Left ventricle myocardium inferior (tissue), 1 donor: ENCODE data around the gene TPRG1. TPM values are rescaled to one million over a fixed set of nuclear protein-coding genes. Genes with fewer than 3 reads are reported as not detected.

Experiments
- DNase-seq: peaks from one replicate; pipeline ENCODE4 v3.0.0-alpha.2; 2020
- H3K27ac ChIP-seq: fragments of 200-600 bp; replicated peaks from 2 replicates; pipeline ENCODE4 v1.8.0; 2021
- H3K27me3 ChIP-seq: fragments of 200-600 bp; 2 replicates; pipeline ENCODE4 v1.8.0; 2021; ENCODE audit warnings: low read depth
- H3K36me3 ChIP-seq: fragments of 200-600 bp; 2 replicates; pipeline ENCODE4 v1.8.0; 2021
- H3K4me1 ChIP-seq: fragments of 200-600 bp; 2 replicates; pipeline ENCODE4 v1.8.0; 2021
- H3K4me3 ChIP-seq: fragments of 200-600 bp; 2 replicates; pipeline ENCODE4 v1.8.0; 2021; ENCODE audit warnings: mild to moderate bottlenecking, moderate library complexity
- H3K9me3 ChIP-seq: fragments of 200-600 bp; replicated peaks from 2 replicates; pipeline ENCODE4 v1.8.0; 2021
- intact Hi-C: fragments of 100-400 bp; cut with micrococcal nuclease; formaldehyde crosslinking; loops from one replicate; pipeline ENCODE4 v1.11.0; 2022
- total RNA-seq: library from RNA; stranded (reverse); fragmentation: NEBNext Ultra II Directional; extraction: Animal tissue kit (Norgen Biotek cat#: 25700); gene quantifications from one replicate; pipeline ENCODE4 v1.2.1, GENCODE V29; 2021
- TF ChIP-seq, protein P1 (sequence below): fragments of 200-600 bp; IDR thresholded peaks from 2 replicates; pipeline ENCODE4 v1.8.0; 2021; ENCODE audit warnings: antibody characterized with exemption, mild to moderate bottlenecking, borderline replicate concordance
- donor health status: DM: no; HTN: yes; CAD: no; lungs with severe emphysema.

TPRG1 gene
- total RNA-seq, 1 donor from 2014 or later: 1.5 TPM

DNA sequence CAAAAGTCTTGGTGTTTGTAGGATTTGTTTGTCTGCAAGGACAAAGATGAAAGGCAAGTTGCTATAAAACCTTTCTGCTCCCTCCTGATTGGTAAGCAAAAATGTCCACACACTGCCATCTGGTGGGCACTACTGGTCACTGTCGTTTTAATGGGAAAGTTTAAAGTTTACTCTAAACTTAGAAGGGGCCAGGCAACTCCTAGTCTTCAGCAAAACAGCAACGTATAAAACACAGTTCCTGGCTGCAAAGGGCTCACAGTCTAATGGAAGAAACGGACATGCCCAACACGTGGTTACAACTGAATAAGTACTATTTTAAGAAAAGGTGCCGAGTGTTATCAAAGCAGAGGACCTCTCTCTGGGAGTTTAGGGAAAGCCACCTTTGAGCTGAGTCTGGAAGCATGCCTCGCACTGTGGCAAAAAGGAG, 23.7 kb upstream of the TPRG1 start:
- peak; percentile 40 for DNase-seq
- H3K27me3 ChIP-seq: no peaks in the 10 kb centered on the region
- intact Hi-C loops: loop anchor here (10.0 kb wide), 1 partner anchor 193 kb away; no protein-coding TSS in a partner anchor
- TF ChIP-seq, protein P1, sequence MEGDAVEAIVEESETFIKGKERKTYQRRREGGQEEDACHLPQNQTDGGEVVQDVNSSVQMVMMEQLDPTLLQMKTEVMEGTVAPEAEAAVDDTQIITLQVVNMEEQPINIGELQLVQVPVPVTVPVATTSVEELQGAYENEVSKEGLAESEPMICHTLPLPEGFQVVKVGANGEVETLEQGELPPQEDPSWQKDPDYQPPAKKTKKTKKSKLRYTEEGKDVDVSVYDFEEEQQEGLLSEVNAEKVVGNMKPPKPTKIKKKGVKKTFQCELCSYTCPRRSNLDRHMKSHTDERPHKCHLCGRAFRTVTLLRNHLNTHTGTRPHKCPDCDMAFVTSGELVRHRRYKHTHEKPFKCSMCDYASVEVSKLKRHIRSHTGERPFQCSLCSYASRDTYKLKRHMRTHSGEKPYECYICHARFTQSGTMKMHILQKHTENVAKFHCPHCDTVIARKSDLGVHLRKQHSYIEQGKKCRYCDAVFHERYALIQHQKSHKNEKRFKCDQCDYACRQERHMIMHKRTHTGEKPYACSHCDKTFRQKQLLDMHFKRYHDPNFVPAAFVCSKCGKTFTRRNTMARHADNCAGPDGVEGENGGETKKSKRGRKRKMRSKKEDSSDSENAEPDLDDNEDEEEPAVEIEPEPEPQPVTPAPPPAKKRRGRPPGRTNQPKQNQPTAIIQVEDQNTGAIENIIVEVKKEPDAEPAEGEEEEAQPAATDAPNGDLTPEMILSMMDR: peak; percentile 80
- peaks cover 11% of the 10 kb centered on the region for H3K4me1 ChIP-seq
- H3K4me3 ChIP-seq: no peak overlapping the region
- H3K27ac ChIP-seq: peak overlapping the region; percentile 24
- H3K36me3 ChIP-seq: no peaks in the 10 kb centered on the region
- no peaks in the 10 kb centered on the region for H3K9me3 ChIP-seq

DNA sequence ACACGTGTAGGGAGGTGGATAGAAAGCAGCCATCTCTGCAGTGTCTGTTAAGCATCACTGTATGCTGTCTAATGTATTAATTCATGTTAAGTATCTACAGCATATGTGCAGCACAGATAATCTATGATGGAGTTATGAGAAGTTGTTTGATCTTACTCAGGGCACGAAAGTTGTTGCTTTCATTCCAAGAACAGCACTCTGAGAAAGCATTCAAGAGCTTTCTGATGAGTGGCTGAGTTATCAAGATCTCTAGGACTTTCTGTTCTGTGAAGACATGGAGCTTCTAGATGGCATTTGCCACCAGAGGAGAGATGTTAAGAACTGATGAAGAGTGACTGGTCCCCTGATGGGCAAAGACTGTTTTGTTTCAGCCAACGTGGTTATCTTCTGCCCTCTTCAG, 22.6 kb upstream of the TPRG1 start:
- no peak overlapping the region for H3K4me3 ChIP-seq
- H3K27me3 ChIP-seq: no peaks in the 10 kb centered on the region
- no peak overlapping the region for H3K27ac ChIP-seq
- no peaks in the 10 kb centered on the region for H3K9me3 ChIP-seq
- TF ChIP-seq, protein P1: no peak
- DNase-seq: no peak
- intact Hi-C loops: loop anchor here (10.0 kb wide), 1 partner anchor 194 kb away; no protein-coding TSS in a partner anchor
- no peaks in the 10 kb centered on the region for H3K36me3 ChIP-seq
- H3K4me1 ChIP-seq: peaks cover 11% of the 10 kb centered on the region

DNA sequence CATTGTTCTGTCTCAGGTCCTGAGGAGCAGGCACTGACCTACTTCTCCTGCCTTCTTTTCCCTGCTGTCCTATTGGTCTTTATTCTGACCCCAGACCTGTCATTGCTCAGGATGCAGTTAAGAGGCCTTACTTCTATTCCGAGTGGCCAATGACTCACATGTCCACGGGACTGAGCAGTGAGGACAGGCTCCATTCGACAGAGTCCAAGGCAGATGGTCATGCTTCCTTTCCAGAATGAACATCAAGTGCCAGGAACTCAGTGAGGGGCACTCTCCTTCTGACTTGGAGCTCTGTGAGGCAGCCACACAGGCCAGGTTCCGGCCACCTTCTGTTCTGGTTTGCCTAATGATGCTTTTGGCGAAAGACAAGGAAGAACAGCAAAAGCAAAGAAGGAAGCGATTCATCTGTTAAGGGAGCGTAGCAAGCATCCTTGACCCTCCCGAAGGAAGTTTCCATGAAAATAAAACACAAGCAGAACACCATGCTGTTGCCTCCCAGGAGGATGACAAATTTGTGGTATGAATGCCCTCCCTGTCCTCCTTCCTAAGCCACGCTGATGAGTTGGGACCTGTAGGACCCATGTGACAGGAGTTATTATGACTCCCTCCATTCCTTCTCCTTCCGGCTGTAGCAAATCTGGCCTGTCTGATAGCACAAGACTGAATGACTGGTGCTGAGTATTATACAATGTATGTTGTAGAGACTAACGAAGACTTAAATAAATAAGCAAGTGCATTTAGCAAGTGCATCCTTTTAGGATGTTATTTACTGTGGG, 14.4 kb upstream of the TPRG1 start:
- TF ChIP-seq, protein P1: no peak
- intact Hi-C loops: no loop called here
- Histone ChIP-seq H3K4me3 (no peak overlapping the region), H3K27me3 (peaks cover 11% of the 10 kb centered on the region), H3K9me3 (no peaks in the 10 kb centered on the region), H3K36me3 (no peaks in the 10 kb centered on the region), H3K27ac (no peak overlapping the region), H3K4me1 (no peaks in the 10 kb centered on the region)
- no peak for DNase-seq

DNA sequence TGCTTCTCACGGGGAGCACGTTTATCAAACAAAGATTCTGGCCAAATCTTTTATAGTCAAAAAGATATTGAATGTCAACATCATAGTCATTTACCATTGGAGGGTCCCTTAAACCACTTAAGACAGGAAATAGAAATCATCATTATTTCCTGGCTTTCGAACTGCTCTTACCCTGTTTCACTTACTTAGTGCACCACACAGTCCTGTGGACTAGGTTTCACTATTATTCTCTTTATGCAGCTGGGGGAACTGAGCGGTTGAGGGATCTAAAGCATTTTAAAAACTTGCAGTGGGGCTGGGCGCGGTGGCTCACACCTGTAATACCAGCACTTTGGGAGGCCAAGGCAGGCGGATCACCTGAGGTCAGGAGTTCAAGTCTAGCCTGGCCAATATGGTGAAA, 13.7 kb upstream of the TPRG1 start:
- TF ChIP-seq, protein P1: no peak
- peaks cover 11% of the 10 kb centered on the region for H3K27me3 ChIP-seq
- no peaks in the 10 kb centered on the region for H3K36me3 ChIP-seq
- no peaks in the 10 kb centered on the region for H3K4me1 ChIP-seq
- H3K9me3 ChIP-seq: no peaks in the 10 kb centered on the region
- H3K4me3 ChIP-seq: no peak overlapping the region
- intact Hi-C loops: no loop called here
- DNase-seq: no peak
- H3K27ac ChIP-seq: no peak overlapping the region

DNA sequence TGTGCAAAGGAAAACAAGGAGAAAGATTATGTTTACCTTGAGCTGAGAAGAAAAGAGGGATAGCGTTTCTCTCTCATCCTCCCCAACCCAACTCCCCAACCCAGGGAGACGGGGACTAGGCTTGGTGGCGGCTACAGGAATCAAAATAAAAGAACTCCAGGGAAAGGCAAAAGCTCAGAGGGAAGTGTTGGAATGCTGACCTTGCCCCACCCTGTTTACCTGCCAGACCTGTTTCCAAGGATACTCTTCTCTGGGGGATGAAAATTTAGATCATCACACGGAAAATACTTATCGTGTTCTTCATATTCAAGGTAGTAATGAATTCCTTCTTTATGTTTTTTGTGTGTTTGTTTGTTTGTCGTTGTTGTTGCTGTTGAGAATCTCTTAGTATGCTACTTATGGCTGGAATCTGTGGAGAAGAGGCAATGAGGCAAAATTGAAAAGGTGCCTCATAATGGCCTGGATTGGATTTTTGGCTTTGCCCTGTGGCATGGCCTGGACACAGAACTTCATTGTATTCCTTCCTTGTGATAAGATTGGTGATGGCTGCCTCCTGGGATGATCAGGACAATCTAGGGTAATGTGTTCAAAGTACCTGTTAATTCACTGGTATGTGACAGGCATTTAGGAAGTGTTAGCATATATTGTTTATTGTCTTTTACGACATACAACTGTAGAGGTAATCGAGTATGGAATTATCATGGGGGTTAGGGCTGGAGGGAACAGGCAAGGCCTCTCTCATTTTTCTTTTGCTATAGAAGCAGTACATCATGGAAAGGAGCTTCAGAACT, 11.1 kb upstream of the TPRG1 start:
- Histone ChIP-seq H3K27ac (no peak overlapping the region), H3K9me3 (no peaks in the 10 kb centered on the region), H3K4me1 (no peaks in the 10 kb centered on the region), H3K4me3 (no peak overlapping the region), H3K36me3 (no peaks in the 10 kb centered on the region), H3K27me3 (peaks cover 11% of the 10 kb centered on the region)
- TF ChIP-seq, protein P1: no peak
- no peak for DNase-seq
- intact Hi-C loops: no loop called here
